ENCODE results near the gene ASCL2.

GRCh38 chr11:2277933-2278523, 7.6 kb upstream of the ASCL2 start:
- TF ChIP-seq POLR2A (IDR thresholded peaks at IDR 0.05) (no peak), CTCF (IDR thresholded peaks at IDR 0.05) (no peak), POLR2AphosphoS5 (IDR thresholded peaks at IDR 0.05) (no peak)
